HL-60 (cell line): ENCODE data around the gene BCL11A.

Source experiments
- GABPA ChIP-seq: IDR thresholded peaks from 2 replicates; pipeline ENCODE4 v1.6.1; 2012; ENCODE audit warnings: low read depth
- POLR2AphosphoS5 ChIP-seq: IDR thresholded peaks from 2 replicates; pipeline ENCODE4 v1.6.1; 2012; ENCODE audit warnings: low read depth
- REST ChIP-seq: IDR thresholded peaks from 2 replicates; pipeline ENCODE4 v1.6.1; 2012; ENCODE audit warnings: low read depth; ENCODE audit not compliant: insufficient replicate concordance
- SPI1 ChIP-seq: IDR thresholded peaks from 2 replicates; pipeline ENCODE4 v1.6.1; 2012; ENCODE audit warnings: low read depth, mild to moderate bottlenecking, borderline replicate concordance
- TF ChIP-seq, protein P1 (sequence below): IDR thresholded peaks from one replicate; pipeline ENCODE4 v1.5.1; 2011; ENCODE audit warnings: low read length, control low read depth, inconsistent platforms; ENCODE audit not compliant: insufficient read depth

DNA sequence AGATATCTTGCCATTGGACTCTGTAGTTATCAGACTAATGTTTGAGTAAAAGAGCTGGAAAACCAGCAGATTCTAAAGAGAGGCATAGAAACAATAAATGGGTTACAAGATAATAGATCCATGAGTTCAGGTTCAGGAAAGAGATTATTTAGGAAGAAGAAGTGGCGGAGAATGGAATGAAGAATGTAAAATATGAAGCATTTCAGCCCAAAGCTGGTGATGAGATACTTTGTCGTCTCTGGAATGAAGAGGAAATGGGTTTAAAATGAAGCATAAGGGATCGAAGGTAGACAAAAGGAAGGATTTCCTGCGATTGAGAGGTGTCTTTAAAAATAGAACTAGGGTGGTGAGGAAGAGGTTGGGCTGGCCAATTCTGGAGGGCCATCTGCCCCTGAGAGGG is 36.6 kb downstream of the BCL11A start:
- TF ChIP-seq POLR2AphosphoS5 (no peak), REST (no peak), GABPA (no peak), SPI1 (no peak)
- TF ChIP-seq, protein P1, sequence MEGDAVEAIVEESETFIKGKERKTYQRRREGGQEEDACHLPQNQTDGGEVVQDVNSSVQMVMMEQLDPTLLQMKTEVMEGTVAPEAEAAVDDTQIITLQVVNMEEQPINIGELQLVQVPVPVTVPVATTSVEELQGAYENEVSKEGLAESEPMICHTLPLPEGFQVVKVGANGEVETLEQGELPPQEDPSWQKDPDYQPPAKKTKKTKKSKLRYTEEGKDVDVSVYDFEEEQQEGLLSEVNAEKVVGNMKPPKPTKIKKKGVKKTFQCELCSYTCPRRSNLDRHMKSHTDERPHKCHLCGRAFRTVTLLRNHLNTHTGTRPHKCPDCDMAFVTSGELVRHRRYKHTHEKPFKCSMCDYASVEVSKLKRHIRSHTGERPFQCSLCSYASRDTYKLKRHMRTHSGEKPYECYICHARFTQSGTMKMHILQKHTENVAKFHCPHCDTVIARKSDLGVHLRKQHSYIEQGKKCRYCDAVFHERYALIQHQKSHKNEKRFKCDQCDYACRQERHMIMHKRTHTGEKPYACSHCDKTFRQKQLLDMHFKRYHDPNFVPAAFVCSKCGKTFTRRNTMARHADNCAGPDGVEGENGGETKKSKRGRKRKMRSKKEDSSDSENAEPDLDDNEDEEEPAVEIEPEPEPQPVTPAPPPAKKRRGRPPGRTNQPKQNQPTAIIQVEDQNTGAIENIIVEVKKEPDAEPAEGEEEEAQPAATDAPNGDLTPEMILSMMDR, result no peak
